ENCODE measurements around the gene ZNF202. TPM values are rescaled to one million over a fixed set of nuclear protein-coding genes. Genes with fewer than 3 reads are reported as not detected.

The ZNF202 gene
- polyA plus RNA-seq, 4 donors = 15.6 to 19.7 (median 17.7) TPM

GRCh38 chr11:123684601-123685000 lies 56.9 kb downstream of the ZNF202 start:
- no peak for DNase-seq (ENCODE audit: low read depth in 4 of 4, low spot score in 3 of 4)

- DNase-seq (ENCODE audit: low read depth in 4 of 4, low spot score in 3 of 4) = no peak
Observed at GRCh38 chr11:123683428-123684170, 57.9 kb downstream of the ZNF202 start.

- no peak for DNase-seq (ENCODE audit: low read depth in 4 of 4, low spot score in 3 of 4)
Observed at GRCh38 chr11:123682696-123683410, 58.6 kb downstream of the ZNF202 start.

GRCh38 chr11:123681030-123681429 lies 60.4 kb downstream of the ZNF202 start:
- no peak for DNase-seq (ENCODE audit: low read depth in 4 of 4, low spot score in 3 of 4)

- DNase-seq (ENCODE audit: low read depth in 4 of 4, low spot score in 3 of 4) = no peak
Observed at GRCh38 chr11:123678246-123678645, 63.2 kb downstream of the ZNF202 start.

- no peak for DNase-seq (ENCODE audit: low read depth in 4 of 4, low spot score in 3 of 4)
Observed at GRCh38 chr11:123677510-123677909, 64.0 kb downstream of the ZNF202 start.

GRCh38 chr11:123674297-123674696 lies 67.2 kb downstream of the ZNF202 start:
- no peak for DNase-seq (ENCODE audit: low read depth in 4 of 4, low spot score in 3 of 4)

Other genes with a start within 250 kb of the ZNF202 start
- gene SCN3B, start 87.0 kb downstream of the ZNF202 start, polyA plus RNA-seq (ENCODE audit: insufficient read length in 4 of 4) = 1 to 10 TPM; 1.4 to 1.9 (median 1.6) TPM
- gene OR6X1, start 12.9 kb upstream of the ZNF202 start, polyA plus RNA-seq (ENCODE audit: insufficient read length in 4 of 4) = not detected
- not detected for gene OR6M1, start 64.7 kb upstream of the ZNF202 start, polyA plus RNA-seq (ENCODE audit: insufficient read length in 4 of 4)
- not detected for gene TMEM225, start 144.0 kb upstream of the ZNF202 start, polyA plus RNA-seq (ENCODE audit: insufficient read length in 4 of 4)
- under 1 TPM in 1 of 4 donors, not detected in 3; 0.01 TPM for gene OR8D4, start 160.5 kb upstream of the ZNF202 start, polyA plus RNA-seq (ENCODE audit: insufficient read length in 4 of 4)
- not detected for gene OR4D5, start 198.0 kb upstream of the ZNF202 start, polyA plus RNA-seq (ENCODE audit: insufficient read length in 4 of 4)
- not detected for gene OR6T1, start 202.2 kb upstream of the ZNF202 start, polyA plus RNA-seq (ENCODE audit: insufficient read length in 4 of 4)
- not detected for gene OR10S1, start 236.1 kb upstream of the ZNF202 start, polyA plus RNA-seq (ENCODE audit: insufficient read length in 4 of 4)

Measured in right renal pelvis (tissue), 4 donors.